T1000 (cell line): ENCODE measurements around the gene TACR3.
"Not testable (repeated sequence)": the region's sequence is repeated elsewhere in the genome, so short reads cannot be mapped to it uniquely, and the experiment has no call there.

Experiments used
- DNase-seq: peaks from one replicate; lab custom pipeline; 2025; ENCODE audit warnings: mixed read lengths; lab: John Stamatoyannopoulos, UW

Gene TACR3

GRCh38 chr4:103719830-103720207 lies at the start of gene TACR3:
Gene TACR3 (minus strand): TSS chr4:103719985. CDS start chr4:103719675, 310 bp downstream.
- no peak for DNase-seq

GRCh38 chr4:103757631-103758030 lies 37.8 kb upstream of the TACR3 start:
- DNase-seq = no peak

- DNase-seq = no peak
These were observed 37.0 kb upstream of the TACR3 start for GRCh38 chr4:103756741-103757140.

GRCh38 chr4:103754844-103755243 lies 35.1 kb upstream of the TACR3 start:
- no peak for DNase-seq

GRCh38 chr4:103753868-103754653 lies 34.3 kb upstream of the TACR3 start:
- no peak for DNase-seq

GRCh38 chr4:103723150-103723549 lies 3.4 kb upstream of the TACR3 start:
- DNase-seq = not testable (repeated sequence)

- no peak for DNase-seq
These were observed 1.5 kb upstream of the TACR3 start for GRCh38 chr4:103721251-103721650.

- no peak for DNase-seq
These were observed 876 bp upstream of the TACR3 start for GRCh38 chr4:103720661-103721060.

GRCh38 chr4:103719105-103719829 lies 518 bp downstream of the TACR3 start:
- no peak for DNase-seq

GRCh38 chr4:103692615-103693014 lies 27.2 kb downstream of the TACR3 start:
- no peak for DNase-seq

GRCh38 chr4:103673983-103674382 lies 45.8 kb downstream of the TACR3 start:
- no peak for DNase-seq

- DNase-seq = not testable (repeated sequence)
These were observed 53.0 kb downstream of the TACR3 start for GRCh38 chr4:103666764-103667163.

GRCh38 chr4:103664436-103665075 lies 55.2 kb downstream of the TACR3 start:
- no peak for DNase-seq

GRCh38 chr4:103648541-103648940 lies 71.2 kb downstream of the TACR3 start:
- DNase-seq = no peak

- no peak for DNase-seq
These were observed 73.8 kb downstream of the TACR3 start for GRCh38 chr4:103645991-103646390.

GRCh38 chr4:103634236-103634635 lies 85.5 kb downstream of the TACR3 start:
- no peak for DNase-seq

GRCh38 chr4:103626296-103626695 lies 93.5 kb downstream of the TACR3 start:
- no peak for DNase-seq

- DNase-seq = no peak
These were observed 127.9 kb downstream of the TACR3 start for GRCh38 chr4:103591841-103592240.

GRCh38 chr4:103567591-103567990 lies 152.2 kb downstream of the TACR3 start:
- no peak for DNase-seq

- DNase-seq = not testable (repeated sequence)
These were observed 160.6 kb downstream of the TACR3 start for GRCh38 chr4:103559178-103559577.
